ENCODE results near the gene CCDC148. TPM values are rescaled to one million over a fixed set of nuclear protein-coding genes. Genes with fewer than 3 reads are reported as not detected.

Gene CCDC148
- total RNA-seq, 2 donors from 2014 or later, result 2.7 to 5.0 TPM

- no peaks in the 10 kb centered on the region for H3K36me3 ChIP-seq (ENCODE audit: control insufficient read depth, insufficient read depth, low read length)
- no peaks in the 10 kb centered on the region for H3K9me3 ChIP-seq (ENCODE audit: control insufficient read depth, low read length)
- Mint-ChIP-seq H3K4me3 (no peak overlapping the region), H3K27ac (no peak overlapping the region), H3K9me3 (no peaks in the 10 kb centered on the region), H3K27me3 (ENCODE audit: insufficient read depth) (no peaks in the 10 kb centered on the region), H3K4me1 (no peaks in the 10 kb centered on the region), H3K36me3 (ENCODE audit: low read depth) (no peaks in the 10 kb centered on the region)
- no peak for TF ChIP-seq CTCF (conservative IDR thresholded peaks at IDR 0.05)
- H3K9ac ChIP-seq (ENCODE audit: extremely low read depth, low read length, poor library complexity, severe bottlenecking), result no peak overlapping the region
- 96 to 100% methylated on average over 1 of the region's 1 CpG for WGBS, 2 experiments (ENCODE audit: insufficient coverage in 1 of 2, insufficient read length in 1 of 2)
- no peak for DNase-seq
- no peaks in the 10 kb centered on the region for H3K27me3 ChIP-seq (ENCODE audit: control insufficient read depth, insufficient read depth, low read length, poor library complexity, severe bottlenecking)
- H3K4me3 ChIP-seq (ENCODE audit: low read length), result no peak overlapping the region
- H3K4me1 ChIP-seq (ENCODE audit: control insufficient read depth, insufficient read depth, low read length), result no peaks in the 10 kb centered on the region
- no peak overlapping the region for H3K27ac ChIP-seq (ENCODE audit: low read depth, low read length)
Observed at GRCh38 chr2:158207354-158207753, 249.2 kb downstream of the CCDC148 start.

GRCh38 chr2:158205215-158205614 is 251.3 kb downstream of the CCDC148 start:
- no peaks in the 10 kb centered on the region for H3K27me3 ChIP-seq (ENCODE audit: control insufficient read depth, insufficient read depth, low read length, poor library complexity, severe bottlenecking)
- no peak overlapping the region for H3K9ac ChIP-seq (ENCODE audit: extremely low read depth, low read length, poor library complexity, severe bottlenecking)
- no peaks in the 10 kb centered on the region for H3K27me3 Mint-ChIP-seq (ENCODE audit: insufficient read depth)
- no peak overlapping the region for H3K4me3 ChIP-seq (ENCODE audit: low read length)
- no peaks in the 10 kb centered on the region for H3K4me1 ChIP-seq (ENCODE audit: control insufficient read depth, insufficient read depth, low read length)
- no peak overlapping the region for H3K27ac ChIP-seq (ENCODE audit: low read depth, low read length)
- H3K36me3 Mint-ChIP-seq (ENCODE audit: low read depth), result no peaks in the 10 kb centered on the region
- H3K36me3 ChIP-seq (ENCODE audit: control insufficient read depth, insufficient read depth, low read length), result no peaks in the 10 kb centered on the region
- H3K9me3 Mint-ChIP-seq, result no peaks in the 10 kb centered on the region
- no peaks in the 10 kb centered on the region for H3K9me3 ChIP-seq (ENCODE audit: control insufficient read depth, low read length)
- no peak for DNase-seq
- H3K4me1 Mint-ChIP-seq, result no peaks in the 10 kb centered on the region
- no peak overlapping the region for H3K4me3 Mint-ChIP-seq
- WGBS, 2 experiments (ENCODE audit: insufficient coverage in 1 of 2, insufficient read length in 1 of 2), result no CpG with 5 or more reads among the region's 1 CpG
- TF ChIP-seq CTCF (conservative IDR thresholded peaks at IDR 0.05), result no peak
- no peak overlapping the region for H3K27ac Mint-ChIP-seq

GRCh38 chr2:158204741-158205165 is 251.8 kb downstream of the CCDC148 start:
- WGBS, 2 experiments (ENCODE audit: insufficient coverage in 1 of 2, insufficient read length in 1 of 2), result 97% methylated on average over 1 of the region's 1 CpG; no CpG with 5 or more reads in 1 of the 2 experiments
- Mint-ChIP-seq H3K9me3 (no peaks in the 10 kb centered on the region), H3K36me3 (ENCODE audit: low read depth) (no peaks in the 10 kb centered on the region), H3K27ac (no peak overlapping the region), H3K27me3 (ENCODE audit: insufficient read depth) (no peaks in the 10 kb centered on the region), H3K4me3 (no peak overlapping the region), H3K4me1 (no peaks in the 10 kb centered on the region)
- no peak for DNase-seq
- TF ChIP-seq CTCF (conservative IDR thresholded peaks at IDR 0.05), result no peak
- H3K4me3 ChIP-seq (ENCODE audit: low read length), result no peak overlapping the region
- H3K9ac ChIP-seq (ENCODE audit: extremely low read depth, low read length, poor library complexity, severe bottlenecking), result no peak overlapping the region
- no peaks in the 10 kb centered on the region for H3K27me3 ChIP-seq (ENCODE audit: control insufficient read depth, insufficient read depth, low read length, poor library complexity, severe bottlenecking)
- no peaks in the 10 kb centered on the region for H3K4me1 ChIP-seq (ENCODE audit: control insufficient read depth, insufficient read depth, low read length)
- H3K9me3 ChIP-seq (ENCODE audit: control insufficient read depth, low read length), result no peaks in the 10 kb centered on the region
- H3K27ac ChIP-seq (ENCODE audit: low read depth, low read length), result no peak overlapping the region
- H3K36me3 ChIP-seq (ENCODE audit: control insufficient read depth, insufficient read depth, low read length), result no peaks in the 10 kb centered on the region

Data from endodermal cell (in vitro differentiated cells).